ENCODE data around the gene CXADR.

The CXADR gene

DNA sequence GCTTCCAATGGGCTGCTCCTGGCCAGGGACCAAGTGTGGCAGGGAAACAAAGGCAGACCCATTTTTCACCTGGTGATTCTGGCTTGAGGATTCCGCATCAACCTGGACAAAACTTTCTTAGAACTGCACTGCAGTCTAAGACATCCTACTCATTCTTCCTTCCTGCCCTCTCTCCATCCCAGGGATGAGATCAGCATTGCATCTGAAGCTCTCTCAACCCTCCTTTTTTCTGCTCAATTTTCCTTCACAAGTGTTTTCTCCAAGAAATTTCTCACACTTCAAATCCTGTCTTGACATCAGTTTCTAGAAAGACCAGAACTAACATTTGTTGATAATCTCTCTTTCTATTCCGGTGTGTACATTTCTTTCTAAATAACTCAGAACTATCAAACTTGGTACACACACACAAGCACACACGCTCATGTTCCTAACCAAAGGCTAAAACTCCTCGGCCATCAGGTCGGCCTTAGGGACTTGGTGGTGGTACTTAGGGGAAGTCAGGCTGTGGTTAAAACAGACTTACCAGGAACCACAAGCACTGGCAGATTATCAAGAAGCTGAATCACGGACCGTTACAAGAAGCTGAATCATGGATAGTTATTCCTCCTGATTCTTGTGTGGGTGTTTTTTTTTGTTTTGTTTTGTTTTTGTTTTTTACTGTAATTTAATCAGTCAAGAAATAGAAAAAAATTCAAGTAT is 21.0 kb upstream of the CXADR start:
- H3K27me3 ChIP-seq (ENCODE audit: insufficient read depth, poor library complexity, severe bottlenecking) = no peaks in the 10 kb centered on the region
- TF ChIP-seq POLR2AphosphoS5 (IDR thresholded peaks at IDR 0.05; ENCODE audit: low read depth) (no peak), SPI1 (IDR thresholded peaks at IDR 0.05; ENCODE audit: borderline replicate concordance, low read depth) (0 out of 2 replicates have a peak, but pooled peaks have one; percentile 2)
- no peak overlapping the region for H3K27ac ChIP-seq (replicated peaks)
- DNase-seq (ENCODE audit: low read depth in 1 of 2, low spot score in 1 of 2) = peak; percentile 11 to 30
- no peak overlapping the region for H3K4me3 ChIP-seq (replicated peaks; ENCODE audit: insufficient read depth, low read length)

DNA sequence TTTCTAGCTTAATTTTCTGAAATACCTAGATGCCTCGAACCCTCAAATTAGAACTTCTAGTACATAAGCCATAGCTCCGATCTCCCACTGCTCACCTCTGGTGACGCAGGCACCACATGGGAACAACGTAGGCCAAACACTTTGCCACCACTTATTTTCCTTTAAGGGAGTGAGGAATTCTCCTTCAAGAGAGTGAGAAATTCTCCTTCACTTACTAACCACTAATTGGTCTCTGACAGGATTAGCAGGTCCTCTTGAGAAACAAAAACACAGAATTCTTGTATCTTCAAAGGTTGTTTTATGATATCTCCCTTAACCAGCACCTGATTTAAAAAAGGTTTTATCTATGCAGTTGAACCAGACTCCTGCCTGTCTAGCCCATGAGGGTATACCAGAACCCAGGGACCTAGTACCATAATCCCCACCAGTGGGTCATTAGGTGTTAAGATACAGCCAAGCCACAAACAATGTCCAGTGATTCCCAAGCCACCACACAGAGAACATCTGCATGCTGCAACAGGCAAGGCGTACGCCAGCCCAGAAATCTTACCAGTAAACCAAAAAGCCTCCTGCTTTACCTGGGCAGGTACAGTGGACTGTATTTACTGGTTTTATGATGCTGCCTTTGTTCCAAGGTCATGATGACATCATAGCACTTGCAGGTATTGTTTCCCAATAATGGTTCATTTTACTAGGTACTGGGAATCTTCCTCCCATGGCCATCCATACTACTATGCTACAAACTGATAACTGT is 20.3 kb upstream of the CXADR start:
- TF ChIP-seq, protein P1, sequence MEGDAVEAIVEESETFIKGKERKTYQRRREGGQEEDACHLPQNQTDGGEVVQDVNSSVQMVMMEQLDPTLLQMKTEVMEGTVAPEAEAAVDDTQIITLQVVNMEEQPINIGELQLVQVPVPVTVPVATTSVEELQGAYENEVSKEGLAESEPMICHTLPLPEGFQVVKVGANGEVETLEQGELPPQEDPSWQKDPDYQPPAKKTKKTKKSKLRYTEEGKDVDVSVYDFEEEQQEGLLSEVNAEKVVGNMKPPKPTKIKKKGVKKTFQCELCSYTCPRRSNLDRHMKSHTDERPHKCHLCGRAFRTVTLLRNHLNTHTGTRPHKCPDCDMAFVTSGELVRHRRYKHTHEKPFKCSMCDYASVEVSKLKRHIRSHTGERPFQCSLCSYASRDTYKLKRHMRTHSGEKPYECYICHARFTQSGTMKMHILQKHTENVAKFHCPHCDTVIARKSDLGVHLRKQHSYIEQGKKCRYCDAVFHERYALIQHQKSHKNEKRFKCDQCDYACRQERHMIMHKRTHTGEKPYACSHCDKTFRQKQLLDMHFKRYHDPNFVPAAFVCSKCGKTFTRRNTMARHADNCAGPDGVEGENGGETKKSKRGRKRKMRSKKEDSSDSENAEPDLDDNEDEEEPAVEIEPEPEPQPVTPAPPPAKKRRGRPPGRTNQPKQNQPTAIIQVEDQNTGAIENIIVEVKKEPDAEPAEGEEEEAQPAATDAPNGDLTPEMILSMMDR (IDR thresholded peaks at IDR 0.05; ENCODE audit: insufficient read depth, low read length) = no peak
- TF ChIP-seq SPI1 (IDR thresholded peaks at IDR 0.05; ENCODE audit: borderline replicate concordance, low read depth) (no peak), GABPA (IDR thresholded peaks at IDR 0.05; ENCODE audit: low read depth) (no peak), POLR2AphosphoS5 (IDR thresholded peaks at IDR 0.05; ENCODE audit: low read depth) (no peak)
- TF ChIP-seq, protein P2, sequence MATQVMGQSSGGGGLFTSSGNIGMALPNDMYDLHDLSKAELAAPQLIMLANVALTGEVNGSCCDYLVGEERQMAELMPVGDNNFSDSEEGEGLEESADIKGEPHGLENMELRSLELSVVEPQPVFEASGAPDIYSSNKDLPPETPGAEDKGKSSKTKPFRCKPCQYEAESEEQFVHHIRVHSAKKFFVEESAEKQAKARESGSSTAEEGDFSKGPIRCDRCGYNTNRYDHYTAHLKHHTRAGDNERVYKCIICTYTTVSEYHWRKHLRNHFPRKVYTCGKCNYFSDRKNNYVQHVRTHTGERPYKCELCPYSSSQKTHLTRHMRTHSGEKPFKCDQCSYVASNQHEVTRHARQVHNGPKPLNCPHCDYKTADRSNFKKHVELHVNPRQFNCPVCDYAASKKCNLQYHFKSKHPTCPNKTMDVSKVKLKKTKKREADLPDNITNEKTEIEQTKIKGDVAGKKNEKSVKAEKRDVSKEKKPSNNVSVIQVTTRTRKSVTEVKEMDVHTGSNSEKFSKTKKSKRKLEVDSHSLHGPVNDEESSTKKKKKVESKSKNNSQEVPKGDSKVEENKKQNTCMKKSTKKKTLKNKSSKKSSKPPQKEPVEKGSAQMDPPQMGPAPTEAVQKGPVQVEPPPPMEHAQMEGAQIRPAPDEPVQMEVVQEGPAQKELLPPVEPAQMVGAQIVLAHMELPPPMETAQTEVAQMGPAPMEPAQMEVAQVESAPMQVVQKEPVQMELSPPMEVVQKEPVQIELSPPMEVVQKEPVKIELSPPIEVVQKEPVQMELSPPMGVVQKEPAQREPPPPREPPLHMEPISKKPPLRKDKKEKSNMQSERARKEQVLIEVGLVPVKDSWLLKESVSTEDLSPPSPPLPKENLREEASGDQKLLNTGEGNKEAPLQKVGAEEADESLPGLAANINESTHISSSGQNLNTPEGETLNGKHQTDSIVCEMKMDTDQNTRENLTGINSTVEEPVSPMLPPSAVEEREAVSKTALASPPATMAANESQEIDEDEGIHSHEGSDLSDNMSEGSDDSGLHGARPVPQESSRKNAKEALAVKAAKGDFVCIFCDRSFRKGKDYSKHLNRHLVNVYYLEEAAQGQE (IDR thresholded peaks at IDR 0.05; ENCODE audit: insufficient replicate concordance, low read depth) = no peak
- no peak overlapping the region for H3K4me3 ChIP-seq (replicated peaks; ENCODE audit: insufficient read depth, low read length)
- H3K27me3 ChIP-seq (ENCODE audit: insufficient read depth, poor library complexity, severe bottlenecking) = no peaks in the 10 kb centered on the region
- no peak overlapping the region for H3K27ac ChIP-seq (replicated peaks)
- DNase-seq (ENCODE audit: low read depth in 1 of 2, low spot score in 1 of 2) = no peak

DNA sequence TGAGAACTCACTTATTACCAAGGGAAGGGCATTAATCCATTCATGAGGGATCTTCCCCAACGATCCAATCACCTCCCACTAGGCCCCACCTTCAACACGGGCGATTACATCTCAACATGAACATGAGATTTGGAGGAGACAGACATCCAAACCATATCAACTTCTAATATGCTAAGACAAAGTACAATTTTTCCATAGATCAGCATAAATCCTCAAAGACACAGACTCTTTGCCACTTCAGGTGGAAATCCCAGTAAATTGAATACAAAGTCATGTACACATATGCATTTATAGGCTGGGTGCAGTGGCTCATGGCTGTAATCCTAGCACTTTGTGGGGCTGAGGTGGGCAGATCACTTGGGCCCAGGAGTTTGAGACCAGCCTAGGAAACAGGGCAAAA is 18.8 kb upstream of the CXADR start:
- Histone ChIP-seq H3K27me3 (ENCODE audit: insufficient read depth, poor library complexity, severe bottlenecking) (no peaks in the 10 kb centered on the region), H3K27ac (replicated peaks) (no peak overlapping the region), H3K4me3 (replicated peaks; ENCODE audit: insufficient read depth, low read length) (no peak overlapping the region)
- no peak for DNase-seq (ENCODE audit: low read depth in 1 of 2, low spot score in 1 of 2)
- TF ChIP-seq SPI1 (IDR thresholded peaks at IDR 0.05; ENCODE audit: borderline replicate concordance, low read depth) (no peak), GABPA (IDR thresholded peaks at IDR 0.05; ENCODE audit: low read depth) (no peak), POLR2AphosphoS5 (IDR thresholded peaks at IDR 0.05; ENCODE audit: low read depth) (no peak)
- TF ChIP-seq, protein P2 (IDR thresholded peaks at IDR 0.05; ENCODE audit: insufficient replicate concordance, low read depth) = no peak
- TF ChIP-seq, protein P1 (IDR thresholded peaks at IDR 0.05; ENCODE audit: insufficient read depth, low read length) = no peak

DNA sequence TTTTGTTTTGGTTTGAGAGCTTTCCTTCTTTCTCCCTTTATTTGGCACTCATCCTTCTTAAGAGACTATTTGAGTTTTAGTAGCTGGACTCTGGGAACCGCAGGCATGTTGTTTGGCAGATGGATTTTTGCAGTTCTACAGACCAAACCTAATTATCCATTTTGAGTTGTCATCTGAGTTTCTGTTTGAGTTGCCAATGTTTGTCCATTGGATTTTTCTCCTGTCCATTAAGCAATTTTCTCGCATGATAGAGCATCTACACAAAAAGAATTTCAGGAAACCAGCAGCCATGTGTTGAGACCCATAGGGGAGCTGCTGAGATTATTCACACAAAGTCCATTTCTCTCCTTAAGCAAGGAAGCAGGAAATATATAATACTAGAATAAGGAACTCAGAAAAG is 17.2 kb upstream of the CXADR start:
- no peak overlapping the region for H3K27ac ChIP-seq (replicated peaks)
- H3K27me3 ChIP-seq (ENCODE audit: insufficient read depth, poor library complexity, severe bottlenecking) = no peaks in the 10 kb centered on the region
- H3K4me3 ChIP-seq (replicated peaks; ENCODE audit: insufficient read depth, low read length) = no peak overlapping the region
- TF ChIP-seq, protein P2 (IDR thresholded peaks at IDR 0.05; ENCODE audit: insufficient replicate concordance, low read depth) = no peak
- TF ChIP-seq POLR2AphosphoS5 (IDR thresholded peaks at IDR 0.05; ENCODE audit: low read depth) (no peak), GABPA (IDR thresholded peaks at IDR 0.05; ENCODE audit: low read depth) (no peak), SPI1 (IDR thresholded peaks at IDR 0.05; ENCODE audit: borderline replicate concordance, low read depth) (no peak)
- TF ChIP-seq, protein P1 (IDR thresholded peaks at IDR 0.05; ENCODE audit: insufficient read depth, low read length) = no peak
- no peak for DNase-seq (ENCODE audit: low read depth in 1 of 2, low spot score in 1 of 2)

All from HL-60 (cell line).